ENCODE measurements around the gene TMEM11.

The TMEM11 gene

DNA sequence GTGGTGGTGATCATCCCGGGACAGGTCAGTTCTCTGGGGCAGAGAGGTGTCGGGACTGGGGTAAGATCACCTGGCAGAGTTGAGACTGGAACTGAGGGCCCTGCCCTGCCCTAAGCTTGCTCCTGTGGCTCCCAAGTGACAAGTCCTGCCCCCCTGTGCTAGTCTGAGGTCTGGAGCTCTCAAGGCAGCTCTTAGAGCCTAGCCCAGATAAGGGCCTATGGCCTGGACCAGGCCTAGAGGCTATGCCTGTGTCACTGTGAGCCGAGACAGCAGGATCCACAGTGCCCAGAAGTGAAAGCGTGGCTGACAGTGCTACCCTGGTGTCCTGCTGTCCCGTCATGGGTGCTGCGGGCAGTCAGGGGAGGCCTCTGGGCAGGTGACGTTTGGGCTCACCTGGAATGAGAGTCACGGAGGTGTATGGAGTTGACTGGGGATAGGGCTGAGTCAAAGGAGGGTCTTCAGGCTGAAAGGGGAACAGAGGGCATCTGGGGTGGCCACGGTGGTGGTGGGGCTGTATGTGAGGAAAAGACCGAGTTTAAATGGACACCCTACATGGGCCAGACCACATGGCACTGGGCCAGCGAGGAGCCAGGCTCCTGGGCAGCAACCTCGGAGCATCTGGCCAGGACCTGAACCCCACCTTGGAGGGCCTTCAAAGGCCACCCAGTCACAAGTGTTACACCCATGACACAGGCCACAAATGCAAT is 33.7 kb upstream of the TMEM11 start:
- H3K36me3 ChIP-seq (ENCODE audit: control insufficient read depth in 4 of 4, insufficient read depth in 4 of 4, low read length in 3 of 4) = peaks cover 0 to 4% (median 2%) of the 10 kb centered on the region in 4 experiments
- H3K27me3 ChIP-seq (replicated peaks in 2 of 5; ENCODE audit: control insufficient read depth in 4 of 5, insufficient read depth in 5 of 5, low read length in 4 of 5) = no peaks in the 10 kb centered on the region
- no peak overlapping the region for H3K27ac ChIP-seq (ENCODE audit: insufficient read depth in 1 of 2, low read depth in 1 of 2, low read length in 2 of 2, poor library complexity in 1 of 2, severe bottlenecking in 2 of 2)
- no peak overlapping the region for H3K4me3 ChIP-seq (ENCODE audit: control insufficient read depth in 1 of 7, extremely low read depth in 1 of 7, insufficient read depth in 4 of 7, low read depth in 2 of 7, low read length in 6 of 7)
- DNase-seq = no peak
- CTCF ChIA-PET = no interaction called here
- H3K9me3 ChIP-seq (ENCODE audit: control extremely low read depth in 1 of 5, control insufficient read depth in 4 of 5, insufficient read depth in 2 of 5, low read depth in 1 of 5, low read length in 4 of 5) = no peaks in the 10 kb centered on the region
- WGBS (ENCODE audit: insufficient coverage) = 98% methylated on average over 12 of the region's 12 CpGs
- H3K4me1 ChIP-seq (ENCODE audit: control extremely low read depth in 1 of 4, control insufficient read depth in 4 of 4, insufficient read depth in 4 of 4, low read length in 3 of 4) = peaks cover 0 to 12% (median 8%) of the 10 kb centered on the region in 4 experiments
- POLR2A ChIA-PET = no interaction called here

DNA sequence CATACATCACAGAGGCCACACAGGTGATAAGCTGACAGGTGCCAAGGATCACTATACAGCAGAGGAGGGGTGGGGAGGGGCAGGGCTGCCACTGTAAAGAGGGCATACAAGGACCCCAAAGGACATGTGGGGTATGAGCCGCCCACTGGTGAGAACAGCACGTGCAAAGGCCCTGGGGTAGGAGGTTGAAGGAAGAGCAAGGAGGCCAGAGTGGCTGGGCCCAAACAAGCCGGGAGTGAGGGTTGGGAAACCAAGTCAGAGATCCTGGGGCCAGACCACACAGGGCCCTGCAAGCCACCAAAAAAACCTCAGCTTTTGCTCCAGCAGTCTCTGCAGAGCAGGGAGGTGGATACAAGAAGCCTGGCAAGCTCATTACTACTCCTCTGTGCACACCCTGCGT is 32.7 kb upstream of the TMEM11 start:
- DNase-seq = no peak
- ChIA-PET POLR2A (interaction anchor here (0.6 kb wide), 1 partner anchor 8 kb away, joined by 3 read pairs; no protein-coding TSS in a partner anchor), CTCF (no interaction called here)
- Histone ChIP-seq H3K27ac (ENCODE audit: insufficient read depth in 1 of 2, low read depth in 1 of 2, low read length in 2 of 2, poor library complexity in 1 of 2, severe bottlenecking in 2 of 2) (no peak overlapping the region), H3K36me3 (ENCODE audit: control insufficient read depth in 4 of 4, insufficient read depth in 4 of 4, low read length in 3 of 4) (peaks cover 0 to 6% (median 2%) of the 10 kb centered on the region in 4 experiments), H3K4me3 (ENCODE audit: control insufficient read depth in 1 of 7, extremely low read depth in 1 of 7, insufficient read depth in 4 of 7, low read depth in 2 of 7, low read length in 6 of 7) (no peak overlapping the region), H3K4me1 (ENCODE audit: control extremely low read depth in 1 of 4, control insufficient read depth in 4 of 4, insufficient read depth in 4 of 4, low read length in 3 of 4) (peaks cover 0 to 7% (median 2%) of the 10 kb centered on the region in 4 experiments), H3K9me3 (ENCODE audit: control extremely low read depth in 1 of 5, control insufficient read depth in 4 of 5, insufficient read depth in 2 of 5, low read depth in 1 of 5, low read length in 4 of 5) (no peaks in the 10 kb centered on the region), H3K27me3 (replicated peaks in 2 of 5; ENCODE audit: control insufficient read depth in 4 of 5, insufficient read depth in 5 of 5, low read length in 4 of 5) (no peaks in the 10 kb centered on the region)
- 92% methylated on average over 4 of the region's 4 CpGs for WGBS (ENCODE audit: insufficient coverage)

DNA sequence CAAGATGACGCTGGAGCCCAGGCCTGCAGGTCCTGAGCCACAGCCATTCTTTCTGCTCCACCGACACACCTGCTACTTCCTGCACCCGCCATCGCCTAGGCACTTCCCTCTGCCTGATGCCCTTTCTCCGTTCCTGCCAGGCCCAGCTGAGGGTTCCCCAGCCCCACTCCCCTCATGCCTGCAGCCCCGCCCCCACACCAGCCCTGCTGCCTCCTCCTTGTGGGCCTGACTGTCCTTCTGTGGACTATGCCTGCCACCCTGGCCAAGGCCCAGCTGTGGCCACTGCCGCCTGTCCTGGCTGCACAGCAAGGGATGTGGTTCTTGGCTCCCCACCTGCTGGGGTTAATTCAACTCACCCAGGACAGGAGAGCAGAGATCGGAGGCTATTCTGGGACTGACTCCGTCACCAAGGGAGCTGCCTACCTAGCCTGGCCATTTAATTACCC is 31.7 kb upstream of the TMEM11 start:
- H3K9me3 ChIP-seq (ENCODE audit: control extremely low read depth in 1 of 5, control insufficient read depth in 4 of 5, insufficient read depth in 2 of 5, low read depth in 1 of 5, low read length in 4 of 5) = no peaks in the 10 kb centered on the region
- peak in 1 of 3 donors; percentile 33 for DNase-seq
- no peak overlapping the region for H3K27ac ChIP-seq (ENCODE audit: insufficient read depth in 1 of 2, low read depth in 1 of 2, low read length in 2 of 2, poor library complexity in 1 of 2, severe bottlenecking in 2 of 2)
- peaks cover 0 to 7% (median 2%) of the 10 kb centered on the region in 4 experiments for H3K4me1 ChIP-seq (ENCODE audit: control extremely low read depth in 1 of 4, control insufficient read depth in 4 of 4, insufficient read depth in 4 of 4, low read length in 3 of 4)
- no peak overlapping the region for H3K4me3 ChIP-seq (ENCODE audit: control insufficient read depth in 1 of 7, extremely low read depth in 1 of 7, insufficient read depth in 4 of 7, low read depth in 2 of 7, low read length in 6 of 7)
- peaks cover 0 to 6% (median 2%) of the 10 kb centered on the region in 4 experiments for H3K36me3 ChIP-seq (ENCODE audit: control insufficient read depth in 4 of 4, insufficient read depth in 4 of 4, low read length in 3 of 4)
- no peaks in the 10 kb centered on the region for H3K27me3 ChIP-seq (replicated peaks in 2 of 5; ENCODE audit: control insufficient read depth in 4 of 5, insufficient read depth in 5 of 5, low read length in 4 of 5)
- WGBS (ENCODE audit: insufficient coverage) = 50% methylated on average over 8 of the region's 9 CpGs
- POLR2A ChIA-PET = no interaction called here
- CTCF ChIA-PET = no interaction called here

DNA sequence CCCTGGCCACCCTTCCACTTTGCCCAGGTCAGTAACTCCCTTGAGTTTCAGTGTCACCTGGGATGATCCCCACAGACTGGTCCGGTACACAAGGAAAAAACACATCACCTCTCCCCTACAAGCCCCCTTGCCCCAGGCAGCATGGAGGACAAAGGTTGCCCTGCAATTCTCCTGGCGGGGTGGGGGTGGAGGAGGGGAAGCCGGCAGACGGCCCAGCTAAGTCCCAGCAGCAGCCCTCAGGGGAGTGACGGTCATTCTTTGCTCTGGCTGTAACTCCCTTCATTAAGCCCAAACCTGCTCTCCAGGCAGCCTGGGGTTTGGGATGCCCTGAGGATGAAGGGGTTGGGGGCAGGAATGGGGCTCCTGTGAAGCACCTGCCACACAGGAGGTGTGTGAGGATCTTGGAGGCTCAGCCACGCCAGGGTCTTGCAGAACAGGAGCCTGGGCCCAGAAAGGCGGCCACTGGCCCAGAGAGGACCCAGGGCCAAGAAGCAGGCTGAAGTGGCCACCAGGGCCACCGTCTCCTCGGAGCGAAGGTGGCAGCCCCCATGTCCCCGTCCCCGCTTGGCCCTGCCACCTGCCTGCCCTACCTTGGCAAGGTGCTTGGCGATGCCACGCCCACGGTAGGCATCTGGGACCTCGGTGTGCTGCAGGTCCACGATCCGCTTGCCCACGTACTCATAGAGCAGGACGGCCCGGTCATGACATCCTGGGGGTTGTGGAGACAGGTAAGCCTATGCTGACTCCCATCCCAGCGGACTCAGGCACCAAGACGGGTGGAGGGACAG is 29.7 kb upstream of the TMEM11 start:
- no peak for DNase-seq
- Histone ChIP-seq H3K27ac (ENCODE audit: insufficient read depth in 1 of 2, low read depth in 1 of 2, low read length in 2 of 2, poor library complexity in 1 of 2, severe bottlenecking in 2 of 2) (no peak overlapping the region), H3K9me3 (ENCODE audit: control extremely low read depth in 1 of 5, control insufficient read depth in 4 of 5, insufficient read depth in 2 of 5, low read depth in 1 of 5, low read length in 4 of 5) (no peaks in the 10 kb centered on the region), H3K4me3 (ENCODE audit: control insufficient read depth in 1 of 7, extremely low read depth in 1 of 7, insufficient read depth in 4 of 7, low read depth in 2 of 7, low read length in 6 of 7) (no peak overlapping the region), H3K36me3 (ENCODE audit: control insufficient read depth in 4 of 4, insufficient read depth in 4 of 4, low read length in 3 of 4) (peaks cover 0 to 6% (median 2%) of the 10 kb centered on the region in 4 experiments), H3K4me1 (ENCODE audit: control extremely low read depth in 1 of 4, control insufficient read depth in 4 of 4, insufficient read depth in 4 of 4, low read length in 3 of 4) (peaks cover 0 to 7% (median 2%) of the 10 kb centered on the region in 4 experiments), H3K27me3 (replicated peaks in 2 of 5; ENCODE audit: control insufficient read depth in 4 of 5, insufficient read depth in 5 of 5, low read length in 4 of 5) (no peaks in the 10 kb centered on the region)
- 90% methylated on average over 21 of the region's 23 CpGs for WGBS (ENCODE audit: insufficient coverage)
- ChIA-PET CTCF (no interaction called here), POLR2A (no interaction called here)

DNA sequence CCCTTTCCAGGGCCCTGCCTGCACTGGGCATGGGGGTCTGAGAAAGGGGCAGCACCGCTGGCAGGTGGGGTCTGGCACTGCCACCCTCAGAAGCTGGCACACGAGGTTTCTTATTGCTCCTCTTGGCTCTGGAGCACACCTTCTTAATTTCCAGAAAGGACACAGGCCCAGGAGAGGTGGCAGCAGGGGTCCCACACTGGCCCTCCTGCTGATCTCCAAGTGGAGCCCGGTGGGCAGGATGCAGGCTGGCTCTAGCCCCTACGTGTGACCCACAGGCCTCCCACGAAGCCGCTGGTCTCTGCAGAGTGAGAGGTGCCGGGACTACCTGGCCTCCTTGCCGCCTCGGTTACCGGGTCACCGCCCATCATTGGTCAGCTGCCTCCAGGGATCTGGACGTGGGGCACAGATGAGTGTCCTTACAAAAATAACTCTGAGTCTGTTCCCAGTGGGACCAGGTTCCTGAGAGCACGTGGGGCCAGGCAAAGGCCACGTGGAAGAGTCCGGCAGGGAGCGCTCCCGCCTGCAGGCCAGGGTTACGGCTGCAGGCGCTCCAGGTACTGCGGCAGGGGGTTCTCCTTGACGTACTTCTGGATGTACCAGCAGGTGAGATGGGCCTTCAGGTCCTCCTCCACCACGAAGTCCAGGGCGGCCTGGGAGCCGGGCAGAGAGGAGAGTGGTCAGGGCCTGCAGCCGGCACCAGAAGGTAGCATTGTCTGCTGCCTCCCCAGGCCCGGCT is 29.0 kb upstream of the TMEM11 start:
- ChIA-PET CTCF (no interaction called here), POLR2A (interaction anchor here (0.5 kb wide), 1 partner anchor 21 kb away, joined by 4 read pairs; no protein-coding TSS in a partner anchor)
- no peak overlapping the region for H3K27ac ChIP-seq (ENCODE audit: insufficient read depth in 1 of 2, low read depth in 1 of 2, low read length in 2 of 2, poor library complexity in 1 of 2, severe bottlenecking in 2 of 2)
- H3K4me1 ChIP-seq (ENCODE audit: control extremely low read depth in 1 of 4, control insufficient read depth in 4 of 4, insufficient read depth in 4 of 4, low read length in 3 of 4) = peaks cover 0 to 7% (median 2%) of the 10 kb centered on the region in 4 experiments
- no peak overlapping the region for H3K4me3 ChIP-seq (ENCODE audit: control insufficient read depth in 1 of 7, extremely low read depth in 1 of 7, insufficient read depth in 4 of 7, low read depth in 2 of 7, low read length in 6 of 7)
- 98% methylated on average over 25 of the region's 26 CpGs for WGBS (ENCODE audit: insufficient coverage)
- peaks cover 0 to 6% (median 2%) of the 10 kb centered on the region in 4 experiments for H3K36me3 ChIP-seq (ENCODE audit: control insufficient read depth in 4 of 4, insufficient read depth in 4 of 4, low read length in 3 of 4)
- no peaks in the 10 kb centered on the region for H3K9me3 ChIP-seq (ENCODE audit: control extremely low read depth in 1 of 5, control insufficient read depth in 4 of 5, insufficient read depth in 2 of 5, low read depth in 1 of 5, low read length in 4 of 5)
- no peaks in the 10 kb centered on the region for H3K27me3 ChIP-seq (replicated peaks in 2 of 5; ENCODE audit: control insufficient read depth in 4 of 5, insufficient read depth in 5 of 5, low read length in 4 of 5)
- DNase-seq = no peak

DNA sequence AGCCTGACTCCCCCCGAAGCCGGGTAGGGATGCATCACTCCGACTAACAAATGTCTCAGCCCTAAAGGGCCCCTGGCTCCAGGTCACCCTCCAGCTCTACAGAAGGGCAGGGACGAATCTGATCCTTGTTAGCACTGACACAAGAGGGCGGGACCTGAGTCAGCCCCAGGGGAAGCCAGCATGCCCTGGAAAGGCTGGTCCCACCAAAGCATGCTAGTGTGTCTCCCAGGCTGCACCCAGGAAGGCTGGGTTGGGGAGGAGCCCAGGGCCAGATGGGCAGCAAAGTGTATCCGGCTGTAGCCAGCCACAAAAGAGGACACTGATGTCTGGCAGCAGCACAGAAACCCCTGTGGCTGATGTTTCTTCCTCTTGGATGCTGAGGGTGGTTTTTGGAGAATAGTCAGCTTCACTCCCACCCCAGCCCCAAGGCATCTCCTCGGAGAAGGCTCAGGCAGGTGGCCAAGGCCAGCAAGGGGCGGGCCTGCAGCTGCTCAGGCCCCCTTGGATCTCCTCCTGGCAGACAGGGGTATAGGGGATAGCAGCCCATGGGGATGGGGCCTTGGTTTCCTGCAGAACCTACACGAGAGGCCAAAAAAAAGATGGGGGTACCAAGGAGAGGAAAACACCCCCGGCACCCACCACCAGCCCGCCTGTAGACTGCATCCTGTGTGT is 28.2 kb upstream of the TMEM11 start:
- WGBS (ENCODE audit: insufficient coverage) = 100% methylated on average over 6 of the region's 11 CpGs
- Histone ChIP-seq H3K9me3 (ENCODE audit: control extremely low read depth in 1 of 5, control insufficient read depth in 4 of 5, insufficient read depth in 2 of 5, low read depth in 1 of 5, low read length in 4 of 5) (no peaks in the 10 kb centered on the region), H3K27ac (ENCODE audit: insufficient read depth in 1 of 2, low read depth in 1 of 2, low read length in 2 of 2, poor library complexity in 1 of 2, severe bottlenecking in 2 of 2) (no peak overlapping the region), H3K36me3 (ENCODE audit: control insufficient read depth in 4 of 4, insufficient read depth in 4 of 4, low read length in 3 of 4) (peaks cover 0 to 6% (median 2%) of the 10 kb centered on the region in 4 experiments), H3K4me1 (ENCODE audit: control extremely low read depth in 1 of 4, control insufficient read depth in 4 of 4, insufficient read depth in 4 of 4, low read length in 3 of 4) (peaks cover 0 to 7% (median 2%) of the 10 kb centered on the region in 4 experiments), H3K27me3 (replicated peaks in 2 of 5; ENCODE audit: control insufficient read depth in 4 of 5, insufficient read depth in 5 of 5, low read length in 4 of 5) (no peaks in the 10 kb centered on the region), H3K4me3 (ENCODE audit: control insufficient read depth in 1 of 7, extremely low read depth in 1 of 7, insufficient read depth in 4 of 7, low read depth in 2 of 7, low read length in 6 of 7) (no peak overlapping the region)
- POLR2A ChIA-PET = no interaction called here
- no peak for DNase-seq
- CTCF ChIA-PET = interaction anchor here (0.9 kb wide), 1 partner anchor 112 kb away, joined by 4 read pairs; no protein-coding TSS in a partner anchor
